Stomach (tissue), 19 donors: ENCODE results near the gene MINK1. TPM values are rescaled to one million over a fixed set of nuclear protein-coding genes. Genes with fewer than 3 reads are reported as not detected.

Experiments used
- DNase-seq, 2 donors: peaks; one replicate each; pipeline versions ENCODE4 v3.0.0 to v3.0.0-alpha.2; 2013 to 2019
- H3K27ac ChIP-seq, 5 donors: fragments of 200-600 bp in 4 of 5; sonication (generic) in 4 of 5; one replicate each; pipeline ENCODE4 v1.5.1; 2013 to 2019; ENCODE audit warnings: mild to moderate bottlenecking in 1 of 5, moderate library complexity in 1 of 5
- H3K27me3 ChIP-seq, 3 donors: fragments of 200-600 bp; sonication (generic); one replicate each; pipeline ENCODE4 v1.5.1; 2017 to 2019; ENCODE audit warnings: mixed run types in 1 of 3
- H3K36me3 ChIP-seq, 4 donors: fragments of 200-600 bp; sonication (generic); 1 replicate in 3 of 4; 2 replicates in 1 of 4; pipeline ENCODE4 v1.5.1; 2016 to 2019
- H3K4me1 ChIP-seq, 4 donors: fragments of 200-600 bp; sonication (generic); one replicate each; pipeline ENCODE4 v1.5.1; 2016 to 2019
- H3K4me3 ChIP-seq, 4 donors: fragments of 200-600 bp; sonication (generic) in 3 of 4; one replicate each; pipeline ENCODE4 v1.5.1; 2016 to 2019; ENCODE audit warnings: mild to moderate bottlenecking in 1 of 4
- H3K9me3 ChIP-seq, 4 donors: fragments of 200-600 bp; sonication (generic); one replicate each; pipeline ENCODE4 v1.5.1; 2016 to 2019
- EP300 ChIP-seq: sonication (generic); formaldehyde crosslinking; IDR thresholded peaks from one replicate; pipeline ENCODE4 v1.6.1; 2017; ENCODE audit warnings: antibody characterized with exemption
- POLR2A ChIP-seq, 4 donors: fragments of 450-650 bp; IDR thresholded peaks; one replicate each; pipeline ENCODE4 v1.6.1; 2016; ENCODE audit warnings: antibody characterized with exemption in 4 of 4, control low read depth in 2 of 4, mild to moderate bottlenecking in 1 of 4, moderate library complexity in 1 of 4
- POLR2AphosphoS5 ChIP-seq, 3 donors: sonication (generic); formaldehyde crosslinking; IDR thresholded peaks; one replicate each; pipeline ENCODE4 v1.6.1; 2016; ENCODE audit warnings: antibody characterized with exemption in 3 of 3
- WGBS, 5 donors: extraction: QIAGEN DNeasy Blood & Tissue Kit in 3 of 5; methylation state at CpG; one replicate each; pipeline versions ENCODE4 v1.1.5 to v1.1.7; 2013 to 2018; 5-methylcytosine and 5-hydroxymethylcytosine counted together
- intact Hi-C: fragments of 100-400 bp; cut with DNase I; formaldehyde crosslinking; loops from one replicate; pipeline ENCODE4 v1.15.1; 2023; ENCODE audit warnings: low total_unique reads
- long read RNA-seq, 10 donors: transcript quantifications; one replicate each; lab custom pipeline, GENCODE V29; 2026
- polyA plus RNA-seq, 3 donors: library from polyadenylated mRNA; stranded (reverse); fragments of 200-250 nt; gene quantifications; one replicate each; pipeline ENCODE4 v1.2.3, GENCODE V29; 2013
- total RNA-seq, 5 donors: library from RNA; depleted of rRNA; stranded (reverse); fragments of >200 nt; gene quantifications; one replicate each; pipeline versions ENCODE4 v1.1.0 to v1.2.3, GENCODE V29; 2014 to 2016
- TF ChIP-seq, protein P1 (sequence below), 7 experiments: fragments of 450-650 bp in 4 of 7; fragments of 200-600 bp in 3 of 7; sonication (generic) in 3 of 7; IDR thresholded peaks; one replicate each; pipeline ENCODE4 v1.5.1; 2016 to 2019; ENCODE audit warnings: antibody characterized with exemption in 7 of 7, control low read depth in 2 of 7, mild to moderate bottlenecking in 1 of 7
- donor health status: healthy with polysubstance abuse.
- donor health status: Bipolar disorder and iron deficiency.
- donor health status: healthy.

The MINK1 gene
- total RNA-seq (100 to 1,000 TPM in 1 of 5 donors, 10 to 100 TPM in 4; 40.9 to 230 (median 49.6) TPM), polyA plus RNA-seq (10 to 100 TPM; 24.6 to 57.1 (median 29.8) TPM)
- long read RNA-seq, donor 1, partial matches to known transcripts = 5 of 5 reads
- long read RNA-seq, donor 1, other reads (novel, unspliced or antisense) = 0 of 5 reads
- long read RNA-seq, donor 2, partial matches to known transcripts = 14 of 15 reads
- long read RNA-seq, donor 2, other reads (novel, unspliced or antisense) = 0 of 15 reads
- long read RNA-seq, donor 3, partial matches to known transcripts = 184 of 671 reads
- long read RNA-seq, donor 3, other reads (novel, unspliced or antisense) = 486 of 671 reads
- long read RNA-seq, donor 4 = 0 reads
- long read RNA-seq, donor 5 = 0 reads
- long read RNA-seq, donor 6, full-length matches to known transcripts = 1 of 52 reads
- long read RNA-seq, donor 6, partial matches to known transcripts = 51 of 52 reads
- long read RNA-seq, donor 6, other reads (novel, unspliced or antisense) = 0 of 52 reads
- long read RNA-seq, donor 7 = 0 reads
- long read RNA-seq, donor 8, partial matches to known transcripts = 0 of 1 reads
- long read RNA-seq, donor 8, other reads (novel, unspliced or antisense) = 0 of 1 reads
- long read RNA-seq, donor 9, partial matches to known transcripts = 10 of 10 reads
- long read RNA-seq, donor 9, other reads (novel, unspliced or antisense) = 0 of 10 reads
- long read RNA-seq, donor 10 = 0 reads

- H3K4me1 ChIP-seq = peaks cover 24 to 49% (median 40%) of the 10 kb centered on the region in 4 donors
- 0 to 1% (median 0%) methylated on average over 31 to 91 of the region's 91 CpGs for WGBS, 5 donors
- intact Hi-C loops = no loop called here
- no peak for TF ChIP-seq EP300
- TF ChIP-seq POLR2A (IDR thresholded peaks at IDR 0.05) = peak in 2 of 4 donors; percentile 42 to 65
- TF ChIP-seq, protein P1, sequence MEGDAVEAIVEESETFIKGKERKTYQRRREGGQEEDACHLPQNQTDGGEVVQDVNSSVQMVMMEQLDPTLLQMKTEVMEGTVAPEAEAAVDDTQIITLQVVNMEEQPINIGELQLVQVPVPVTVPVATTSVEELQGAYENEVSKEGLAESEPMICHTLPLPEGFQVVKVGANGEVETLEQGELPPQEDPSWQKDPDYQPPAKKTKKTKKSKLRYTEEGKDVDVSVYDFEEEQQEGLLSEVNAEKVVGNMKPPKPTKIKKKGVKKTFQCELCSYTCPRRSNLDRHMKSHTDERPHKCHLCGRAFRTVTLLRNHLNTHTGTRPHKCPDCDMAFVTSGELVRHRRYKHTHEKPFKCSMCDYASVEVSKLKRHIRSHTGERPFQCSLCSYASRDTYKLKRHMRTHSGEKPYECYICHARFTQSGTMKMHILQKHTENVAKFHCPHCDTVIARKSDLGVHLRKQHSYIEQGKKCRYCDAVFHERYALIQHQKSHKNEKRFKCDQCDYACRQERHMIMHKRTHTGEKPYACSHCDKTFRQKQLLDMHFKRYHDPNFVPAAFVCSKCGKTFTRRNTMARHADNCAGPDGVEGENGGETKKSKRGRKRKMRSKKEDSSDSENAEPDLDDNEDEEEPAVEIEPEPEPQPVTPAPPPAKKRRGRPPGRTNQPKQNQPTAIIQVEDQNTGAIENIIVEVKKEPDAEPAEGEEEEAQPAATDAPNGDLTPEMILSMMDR (IDR thresholded peaks at IDR 0.05) = no peak
- peak in 2 of 3 donors; percentile 63 to 84 for TF ChIP-seq POLR2AphosphoS5 (IDR thresholded peaks at IDR 0.05)
- H3K27ac ChIP-seq = peak within 1 kb of the TSS; percentile 95 to 98 (median 96)
- peak within 1 kb of the TSS; percentile 84 to 97 (median 96) for H3K4me3 ChIP-seq
- peaks cover 0 to 10% (median 2%) of the 10 kb centered on the region in 4 donors for H3K36me3 ChIP-seq
- peak; percentile 93 to 98 for DNase-seq
- H3K27me3 ChIP-seq = no peaks in the 10 kb centered on the region
- H3K9me3 ChIP-seq = no peaks in the 10 kb centered on the region
These were observed at the start of gene MINK1 for GRCh38 chr17:4833178-4833940. Gene MINK1, plus strand, starts transcription at chr17:4833340. Its CDS starts 244 bp downstream, at chr17:4833584.

DNA sequence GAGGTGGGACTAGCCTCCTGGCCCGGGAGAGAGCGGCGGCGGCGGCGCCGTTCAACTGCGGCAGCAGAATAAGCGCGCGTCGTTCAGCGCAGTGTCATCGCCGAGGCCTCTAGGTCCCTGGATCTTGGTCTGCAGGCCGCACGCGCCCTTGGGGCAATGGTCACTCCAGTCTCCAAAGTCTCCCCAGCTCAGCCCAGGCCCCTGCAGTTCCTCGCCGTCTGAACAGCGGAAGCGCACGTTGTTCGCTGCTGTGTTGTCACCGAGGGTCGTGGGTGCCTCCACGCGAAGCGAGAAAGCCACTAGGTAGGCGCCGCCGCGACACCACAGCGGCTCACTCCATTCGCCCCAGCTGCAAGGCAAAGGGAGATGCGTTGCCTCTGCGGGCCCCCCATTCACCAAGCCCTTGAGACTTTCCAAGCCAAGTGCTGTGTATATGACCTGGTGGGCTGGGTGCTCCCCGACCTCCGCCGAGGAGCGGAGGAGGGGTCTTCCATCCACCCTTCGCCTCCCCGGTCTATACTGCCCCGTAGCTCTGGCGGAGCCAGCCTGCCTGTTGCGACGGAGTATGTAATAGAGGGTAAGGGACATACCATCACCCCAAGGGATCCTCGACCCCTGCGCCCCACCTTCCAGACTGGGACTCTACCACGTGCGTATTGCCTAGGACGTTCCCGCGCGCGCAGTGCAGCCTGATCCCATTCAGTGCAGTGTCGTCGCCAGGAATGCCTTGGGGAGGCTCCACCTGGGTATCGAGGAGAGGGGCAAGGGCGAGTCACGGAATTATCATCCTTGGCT is 47.6 kb upstream of the MINK1 start:
- H3K9me3 ChIP-seq = no peaks in the 10 kb centered on the region
- TF ChIP-seq EP300 = no peak
- TF ChIP-seq POLR2A (IDR thresholded peaks at IDR 0.05) = no peak
- TF ChIP-seq, protein P1 (IDR thresholded peaks at IDR 0.05) = no peak
- no peak for TF ChIP-seq POLR2AphosphoS5 (IDR thresholded peaks at IDR 0.05)
- no peaks in the 10 kb centered on the region for H3K36me3 ChIP-seq
- intact Hi-C loops = loop anchor here (5.0 to 10.0 kb wide), 3 partner anchors 51 to 97 kb away; partner anchors contain the start of genes CXCL16, MED11, PELP1 and ZMYND15
- peaks cover 39 to 52% (median 46%) of the 10 kb centered on the region in 4 donors for H3K4me1 ChIP-seq
- peak overlapping the region in 1 of 5 donors; percentile 1 for H3K27ac ChIP-seq
- peak in 1 of 2 donors; percentile 55 for DNase-seq
- peak overlapping the region; percentile 18 to 33 (median 32) for H3K4me3 ChIP-seq
- H3K27me3 ChIP-seq = peaks cover 0 to 67% (median 17%) of the 10 kb centered on the region in 3 donors
- 14 to 27% (median 22%) methylated on average over 33 to 61 of the region's 61 CpGs for WGBS, 5 donors

- Histone ChIP-seq H3K36me3 (no peaks in the 10 kb centered on the region), H3K9me3 (no peaks in the 10 kb centered on the region), H3K27me3 (peaks cover 0 to 61% (median 17%) of the 10 kb centered on the region in 3 donors), H3K27ac (peak within 1 kb of the TSS in 2 of 5 donors; percentile 1 to 37), H3K4me1 (peaks cover 39 to 58% (median 48%) of the 10 kb centered on the region in 4 donors), H3K4me3 (peak within 1 kb of the TSS; percentile 18 to 33 (median 32))
- intact Hi-C loops = loop anchor here (5.0 to 10.0 kb wide), 3 partner anchors 51 to 96 kb away; partner anchors contain the start of genes CXCL16, MED11, PELP1 and ZMYND15
- DNase-seq = peak in 1 of 2 donors; percentile 51
- 1 to 12% (median 8%) methylated on average over 11 to 24 of the region's 24 CpGs for WGBS, 5 donors
- TF ChIP-seq POLR2A (IDR thresholded peaks at IDR 0.05) (no peak), POLR2AphosphoS5 (IDR thresholded peaks at IDR 0.05) (no peak), EP300 (no peak)
- TF ChIP-seq, protein P1 (IDR thresholded peaks at IDR 0.05) = no peak
These were observed 47.0 kb upstream of the MINK1 start, which contains the start of gene VMO1 for GRCh38 chr17:4786106-4786511. Gene VMO1, minus strand, starts transcription at chr17:4786364. Its CDS starts 12 bp downstream, at chr17:4786352.
